Activated CD8-positive, alpha-beta memory T cell treated with anti-CD3 and anti-CD28 coated beads, Interleukin-2, amount 50 U/mL, for 1 hour (primary cell): ENCODE results near the gene RXFP1.

Experiments
- DNase-seq: peaks from one replicate; pipeline ENCODE4 v3.0.0-alpha.2; 2020; ENCODE audit errors: extremely low read depth

Gene RXFP1

GRCh38 chr4:158671915-158672806 lies 150.5 kb downstream of the RXFP1 start, which contains the start of gene ETFDH:
TSS of gene ETFDH (plus strand) at chr4:158672296. CDS start at chr4:158672457, 161 bp downstream.
- peak; percentile 96 for DNase-seq

- no peak for DNase-seq
Observed at GRCh38 chr4:158673633-158674032, 152.0 kb downstream of the RXFP1 start.

GRCh38 chr4:158676076-158676475 lies 154.4 kb downstream of the RXFP1 start:
- DNase-seq: no peak

GRCh38 chr4:158678767-158679166 lies 157.1 kb downstream of the RXFP1 start:
- no peak for DNase-seq

GRCh38 chr4:158681629-158682028 lies 159.9 kb downstream of the RXFP1 start:
- DNase-seq: no peak

- no peak for DNase-seq
Observed at GRCh38 chr4:158682066-158682465, 160.4 kb downstream of the RXFP1 start.

GRCh38 chr4:158688813-158689212 lies 167.1 kb downstream of the RXFP1 start:
- DNase-seq: no peak
